H1 (cell line): ENCODE results near the gene CCDC40. TPM values are rescaled to one million over a fixed set of nuclear protein-coding genes. Genes with fewer than 3 reads are reported as not detected.
"Not testable (repeated sequence)": the region's sequence is repeated elsewhere in the genome, so short reads cannot be mapped to it uniquely, and the experiment has no call there.

Source experiments
- CTCF ChIA-PET: fragments of 300-600 bp; sonication (Branson Sonifier 250); formaldehyde crosslinking; loops from one replicate; lab custom pipeline; 2021; ENCODE audit not compliant: partially characterized antibody; lab: Charles Lee
- POLR2A ChIA-PET: fragments of 300-600 bp; sonication (Branson Sonifier 250); formaldehyde crosslinking; loops from one replicate; lab custom pipeline; 2021; ENCODE audit warnings: inconsistent platforms; ENCODE audit not compliant: partially characterized antibody; lab: Charles Lee
- DNase-seq, 2 experiments: peaks; one replicate each; pipeline versions ENCODE4 v3.0.0 to v3.0.0-alpha.2; 2010 to 2022; ENCODE audit warnings: low spot score in 2 of 2, low read depth in 1 of 2, mixed read lengths in 1 of 2
- FAIRE-seq: peaks from 2 replicates; lab custom pipeline; 2011; peaks lifted over from hg19 to GRCh38; lab: Jason Lieb, UNC
- H2AFZ ChIP-seq: 2 replicates; pipeline ENCODE4 v1.8.1; 2012; ENCODE audit warnings: low read length, inconsistent platforms
- H2AK5ac ChIP-seq: 2 replicates; pipeline ENCODE4 v1.6.1; 2013; ENCODE audit warnings: low read depth, low read length
- H2BK120ac ChIP-seq: replicated peaks from 2 replicates; pipeline ENCODE3; 2013; ENCODE audit warnings: low read depth, low read length, inconsistent platforms
- H2BK12ac ChIP-seq: 2 replicates; pipeline ENCODE4 v1.6.1; 2013; ENCODE audit warnings: low read depth, low read length
- H2BK15ac ChIP-seq: 2 replicates; pipeline ENCODE4 v1.6.1; 2013; ENCODE audit warnings: low read length
- H2BK20ac ChIP-seq: 2 replicates; pipeline ENCODE4 v1.6.1; 2013; ENCODE audit warnings: low read length
- H2BK5ac ChIP-seq: 2 replicates; pipeline ENCODE4 v1.6.1; 2013; ENCODE audit warnings: low read depth, low read length
- H3K14ac ChIP-seq: 2 replicates; pipeline ENCODE4 v1.6.1; 2013; ENCODE audit warnings: inconsistent platforms; ENCODE audit not compliant: insufficient read length
- H3K18ac ChIP-seq: 2 replicates; pipeline ENCODE4 v1.6.1; 2013; ENCODE audit warnings: low read length; ENCODE audit errors: extremely low read depth
- H3K23ac ChIP-seq: 2 replicates; pipeline ENCODE4 v1.6.1; 2013; ENCODE audit warnings: inconsistent platforms; ENCODE audit not compliant: insufficient read length
- H3K23me2 ChIP-seq: 2 replicates; pipeline ENCODE4 v1.6.1; 2013; ENCODE audit warnings: low read depth, low read length
- H3K27ac ChIP-seq: 2 replicates; pipeline ENCODE4 v1.6.1; 2011; ENCODE audit warnings: low read depth, low read length, inconsistent platforms
- H3K27me3 ChIP-seq, 4 experiments: replicated peaks in 1 of 4; 1 replicate in 1 of 4; 2 replicates in 3 of 4; pipeline versions ENCODE4 v1.6.1 to v1.8.1; 2011 to 2013; ENCODE audit warnings: low read length in 3 of 4, mild to moderate bottlenecking in 3 of 4, inconsistent platforms in 2 of 4, mixed read lengths in 2 of 4, moderate library complexity in 1 of 4; ENCODE audit not compliant: control insufficient read depth in 3 of 4, insufficient read depth in 3 of 4; ENCODE audit errors: extremely low read depth in 1 of 4
- H3K36me3 ChIP-seq, 4 experiments: 2 replicates each; pipeline versions ENCODE4 v1.6.1 to v1.8.1; 2011 to 2013; ENCODE audit warnings: mild to moderate bottlenecking in 4 of 4, low read length in 3 of 4, moderate library complexity in 2 of 4, control low read depth in 1 of 4, inconsistent platforms in 1 of 4; ENCODE audit not compliant: insufficient read depth in 4 of 4, control insufficient read depth in 2 of 4
- H3K4ac ChIP-seq: replicated peaks from 2 replicates; pipeline ENCODE3; 2013; ENCODE audit warnings: low read length, low read depth, mixed read lengths, inconsistent platforms; ENCODE audit not compliant: insufficient read length
- H3K4me1 ChIP-seq, 4 experiments: replicated peaks in 1 of 4; 1 replicate in 1 of 4; 2 replicates in 3 of 4; pipeline versions ENCODE4 v1.6.1 to v1.8.1; 2011 to 2013; ENCODE audit warnings: low read length in 3 of 4, inconsistent platforms in 2 of 4, mixed read lengths in 1 of 4; ENCODE audit not compliant: insufficient read depth in 4 of 4, control insufficient read depth in 3 of 4
- H3K4me2 ChIP-seq, 2 experiments: 2 replicates each; pipeline versions ENCODE4 v1.6.1 to v1.8.1; 2011 to 2013; ENCODE audit warnings: low read depth in 2 of 2, low read length in 2 of 2, control low read depth in 1 of 2, inconsistent platforms in 1 of 2, mild to moderate bottlenecking in 1 of 2; ENCODE audit not compliant: insufficient read depth in 1 of 2
- H3K4me3 ChIP-seq, 4 experiments: fragments of 200-600, 300-600 bp in 1 of 4; sonication (generic), shearing (Covaris generic), sonication (Bioruptor Twin) in 1 of 4; 2 replicates each; pipeline versions ENCODE4 v1.5.1 to v1.8.1; 2011 to 2016; ENCODE audit warnings: low read length in 4 of 4, low read depth in 3 of 4, control low read depth in 2 of 4, inconsistent platforms in 2 of 4, mild to moderate bottlenecking in 2 of 4, mixed read lengths in 1 of 4, moderate library complexity in 1 of 4; ENCODE audit not compliant: insufficient read depth in 2 of 4; ENCODE audit errors: extremely low read depth in 1 of 4
- H3K56ac ChIP-seq: replicated peaks from 2 replicates; pipeline ENCODE3; 2013; ENCODE audit warnings: low read depth, mild to moderate bottlenecking, mixed read lengths, low read length, inconsistent platforms; ENCODE audit not compliant: insufficient read length
- H3K79me1 ChIP-seq: 2 replicates; pipeline ENCODE4 v1.6.1; 2013; ENCODE audit warnings: low read depth, low read length, control low read depth
- H3K79me2 ChIP-seq, 2 experiments: 2 replicates each; pipeline versions ENCODE4 v1.6.1 to v1.8.1; 2012 to 2013; ENCODE audit warnings: low read length in 2 of 2, mild to moderate bottlenecking in 2 of 2, inconsistent platforms in 1 of 2; ENCODE audit not compliant: insufficient read depth in 2 of 2, control insufficient read depth in 1 of 2
- H3K9ac ChIP-seq, 4 experiments: replicated peaks in 1 of 4; 1 replicate in 1 of 4; 2 replicates in 3 of 4; pipeline versions ENCODE4 v1.6.1 to v1.8.1; 2011 to 2013; ENCODE audit warnings: low read depth in 3 of 4, low read length in 3 of 4, control low read depth in 2 of 4, mild to moderate bottlenecking in 2 of 4, moderate library complexity in 2 of 4, inconsistent platforms in 1 of 4; ENCODE audit errors: extremely low read depth in 1 of 4
- H3K9me3 ChIP-seq, 2 experiments: 2 replicates each; pipeline versions ENCODE4 v1.6.1 to v1.8.1; 2012 to 2013; ENCODE audit warnings: mild to moderate bottlenecking in 2 of 2, moderate library complexity in 2 of 2, control low read depth in 1 of 2, inconsistent platforms in 1 of 2, low read depth in 1 of 2, low read length in 1 of 2, mixed read lengths in 1 of 2; ENCODE audit not compliant: insufficient read depth in 2 of 2
- H4K20me1 ChIP-seq, 2 experiments: replicated peaks in 1 of 2; 2 replicates each; pipeline versions ENCODE3 to v1.8.1; 2011 to 2013; ENCODE audit warnings: inconsistent platforms in 2 of 2, low read length in 2 of 2, mild to moderate bottlenecking in 1 of 2; ENCODE audit not compliant: insufficient read depth in 2 of 2, control insufficient read depth in 1 of 2
- H4K5ac ChIP-seq: 2 replicates; pipeline ENCODE4 v1.6.1; 2013; ENCODE audit warnings: low read length, low read depth, mixed read lengths, inconsistent platforms; ENCODE audit not compliant: insufficient read length
- H4K8ac ChIP-seq: 2 replicates; pipeline ENCODE4 v1.8.0; 2013; ENCODE audit warnings: mild to moderate bottlenecking, moderate library complexity, low read length, inconsistent platforms; ENCODE audit not compliant: insufficient read depth; ENCODE audit errors: extremely low read depth
- H4K91ac ChIP-seq: replicated peaks from 2 replicates; pipeline ENCODE3; 2013; ENCODE audit warnings: low read length, mixed read lengths, inconsistent platforms; ENCODE audit not compliant: insufficient read length
- WGBS, 2 experiments: shearing (Covaris generic) in 1 of 2; methylation state at CpG; one replicate each; pipeline versions ENCODE4 v1.1.6 to v1.1.7; 2013 to 2015; ENCODE audit warnings: low lambda C conversion rate in 2 of 2, mixed read lengths in 2 of 2, inconsistent platforms in 1 of 2, low coverage in 1 of 2, missing lambda C conversion rate in 1 of 2; ENCODE audit not compliant: insufficient replicate concordance in 2 of 2, insufficient coverage in 1 of 2, insufficient read length in 1 of 2; ENCODE audit errors: extremely low coverage in 1 of 2, missing lambda C conversion rate in 1 of 2; 5-methylcytosine and 5-hydroxymethylcytosine counted together
- polyA plus RNA-seq, 7 experiments: library from polyadenylated mRNA; depleted of rRNA in 3 of 7; stranded (reverse) in 5 of 7; unstranded in 2 of 7; fragments of >200 nt in 5 of 7; fragments of 200-250 nt in 2 of 7; gene quantifications; 1 replicate in 5 of 7; 2 replicates in 1 of 7; 4 replicates in 1 of 7; pipeline versions ENCODE4 v1.2.1 to v1.2.3, GENCODE V29; 2011 to 2013; ENCODE audit warnings: missing spikeins in 2 of 7, mixed read lengths in 2 of 7
- total RNA-seq: library from RNA; stranded (reverse); fragmentation: NEBNext Ultra II Directional; extraction: Animal tissue kit (Norgen Biotek cat#: 25700); gene quantifications from 2 replicates; pipeline ENCODE4 v1.2.1, GENCODE V29; 2021

Gene CCDC40
- total and polyA plus RNA-seq, 2 of the 8 experiments (the other 6 are each of a cell fraction or from before 2014, with no cell fraction given) = 4.1 to 11.5 TPM

- Histone ChIP-seq H3K4me1 (peaks cover 15 to 29% (median 23%) of the 10 kb centered on the region in 4 experiments), H4K20me1 (peaks cover 10 to 16% of the 10 kb centered on the region in 2 experiments), H3K79me2 (peaks cover 0 to 13% of the 10 kb centered on the region in 2 experiments; a peak in 1 of 4 replicates), H3K4me2 (peak overlapping the region in 1 of 2 experiments; percentile 54; a peak in 1 of 4 replicates)
- not testable (repeated sequence) for H3K9ac ChIP-seq, H4K5ac ChIP-seq, H3K4ac ChIP-seq, H3K14ac ChIP-seq, H2BK5ac ChIP-seq, H3K18ac ChIP-seq, H3K4me3 ChIP-seq, H2BK120ac ChIP-seq, H3K9me3 ChIP-seq, H2AFZ ChIP-seq, H3K27ac ChIP-seq, H2AK5ac ChIP-seq, H3K27me3 ChIP-seq, H3K23me2 ChIP-seq, H3K36me3 ChIP-seq, H3K79me1 ChIP-seq, H2BK20ac ChIP-seq, H2BK12ac ChIP-seq, H2BK15ac ChIP-seq, H4K91ac ChIP-seq, H4K8ac ChIP-seq, H3K23ac ChIP-seq, FAIRE-seq, H3K56ac ChIP-seq, DNase-seq
- ChIA-PET POLR2A (interaction anchor here (0.6 to 3.7 kb wide), 20 partner anchors 9 to 272 kb away, joined by 3 to 20 read pairs (median 4); partner anchors contain the start of gene CBX8), CTCF (interaction anchor here (0.6 to 4.6 kb wide), 14 partner anchors 11 to 252 kb away, joined by 3 to 53 read pairs (median 5); no protein-coding TSS in a partner anchor)
- WGBS, 2 experiments = 76% methylated on average over 4 of the region's 4 CpGs; no CpG with 5 or more reads in 1 of the 2 experiments
Measured at GRCh38 chr17:79994228-79994569, 42.2 kb upstream of the CCDC40 start.
